ENCODE results near the gene CCDC13. TPM values are rescaled to one million over a fixed set of nuclear protein-coding genes. Genes with fewer than 3 reads are reported as not detected.

The CCDC13 gene
- total RNA-seq (2016; rRNA removed; fragmentation: Illumina TruSeq; extraction: Trizol) (0.22 TPM in 1 of 2 replicates, not detected in the other), polyA plus RNA-seq (2011; rRNA removed) (0.51 and 0.68 TPM in 2 replicates), polyA minus RNA-seq (2011; rRNA and poly(A)+ RNA removed; ENCODE audit: low replicate concordance) (0.30 TPM in 1 of 2 replicates, not detected in the other), Bru-seq, nascent RNA (percentile 62 among the genes with signal in this experiment), BruChase-seq, experiment 1, labeled RNA remaining after a 6-hour chase (percentile 74 among the genes with signal in this experiment), BruChase-seq, experiment 2, labeled RNA remaining after a 2-hour chase (percentile 81 among the genes with signal in this experiment)
- total RNA-seq (2016; cell fraction: cytosol; rRNA removed; fragmentation: Illumina TruSeq; extraction: Trizol; ENCODE audit: low read depth) = not detected in 2 replicates
- total RNA-seq (2016; cell fraction: insoluble cytoplasmic fraction; rRNA removed; fragmentation: Illumina TruSeq; extraction: Trizol) = 0.19 TPM in 1 of 2 replicates, not detected in the other
- 0.31 and 0.34 TPM in 2 replicates for total RNA-seq (2016; cell fraction: membrane; rRNA removed; fragmentation: Illumina TruSeq; extraction: Trizol)
- not detected in 2 replicates for total RNA-seq (2016; cell fraction: nucleus; rRNA removed; fragmentation: Illumina TruSeq; extraction: Trizol)
- 0.09 and 0.26 TPM in 2 replicates for polyA plus RNA-seq (2011; cell fraction: cytosol; rRNA removed)
- polyA plus RNA-seq (2011; cell fraction: nucleus; rRNA removed) = 1.6 and 2.5 TPM in 2 replicates
- polyA plus RNA-seq (2012) = 0.43 and 0.89 TPM in 2 replicates
- 0.42 TPM in 1 of 2 replicates, not detected in the other for polyA plus RNA-seq (2016; cell fraction: cytosol; fragmentation: Illumina TruSeq; extraction: Trizol; ENCODE audit: low read depth)
- polyA plus RNA-seq (2016; cell fraction: insoluble cytoplasmic fraction; fragmentation: Illumina TruSeq; extraction: Trizol; ENCODE audit: low read depth) = 0.41 TPM in 1 of 2 replicates, not detected in the other
- 0.27 and 0.39 TPM in 2 replicates for polyA plus RNA-seq (2016; cell fraction: membrane; fragmentation: Illumina TruSeq; extraction: Trizol; ENCODE audit: low read depth)
- polyA plus RNA-seq (2016; cell fraction: nucleus; fragmentation: Illumina TruSeq; extraction: Trizol; ENCODE audit: insufficient read depth, low read depth) = not detected in 2 replicates
- polyA minus RNA-seq (2011; cell fraction: cytosol; rRNA and poly(A)+ RNA removed) = not detected in 2 replicates
- polyA minus RNA-seq (2011; cell fraction: nucleus; rRNA and poly(A)+ RNA removed) = 1.4 and 2.0 TPM in 2 replicates
- long read RNA-seq, experiment 1 = 0 reads
- long read RNA-seq, experiment 2, partial matches to known transcripts = 1 of 1 reads
- long read RNA-seq, experiment 2, other reads (novel, unspliced or antisense) = 0 of 1 reads

DNA sequence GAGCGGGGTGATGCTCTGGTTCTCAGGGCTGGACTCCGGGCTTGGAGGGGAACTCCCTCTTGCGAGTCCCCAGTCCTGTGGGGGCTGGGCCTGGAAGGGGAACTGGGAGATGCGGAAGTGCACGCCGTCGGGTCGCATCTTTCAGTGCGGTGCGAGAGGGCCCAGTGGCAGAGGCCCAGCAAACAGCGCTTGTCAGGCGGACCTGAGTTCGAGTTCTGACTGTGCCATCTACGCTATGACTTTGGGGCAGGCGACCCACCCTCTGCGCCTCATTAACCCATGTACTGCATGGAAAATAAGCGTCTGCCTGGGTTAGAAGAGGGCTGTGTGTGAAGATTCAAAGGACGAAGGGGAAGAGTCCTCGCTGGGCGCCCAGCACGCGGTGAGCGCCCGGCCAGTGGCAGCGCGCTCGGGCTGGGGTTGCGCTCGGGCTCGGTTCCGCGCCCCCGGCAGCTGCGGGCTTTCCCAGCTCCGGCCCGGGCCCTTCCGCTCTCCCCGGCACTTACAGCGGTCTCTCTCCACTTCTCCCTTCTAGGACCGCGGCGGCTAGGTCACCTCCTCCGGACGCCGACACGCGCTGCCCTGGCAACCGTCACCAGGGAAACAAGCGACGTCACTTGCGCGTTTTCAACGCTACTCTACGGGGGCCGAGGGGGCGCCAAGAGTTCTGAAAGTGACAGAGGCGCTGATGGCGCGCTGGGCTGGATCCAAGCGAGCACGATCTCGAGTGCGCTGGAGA, at the start of gene CCDC13:
Gene CCDC13, minus strand, starts transcription at position 584 of the 739 bp plus-strand sequence. CDS start 14,908 bp downstream, outside the sequence.
- in situ Hi-C loops (cut with HindIII; ENCODE audit: extremely low pct_ligation_motif_present, low pct_unique_long_range_greater_than_20kb) = no loop called here
- intact Hi-C loops (cut with micrococcal nuclease; ENCODE audit: unreplicated experiment) = no loop called here
- ChIA-PET CTCF (ENCODE audit: low intra/inter-chr PET ratio, low total read pairs) (no interaction called here), POLR2A (no interaction called here)
- Histone ChIP-seq H3K27me3 (ENCODE audit: control insufficient read depth in 1 of 2, insufficient read depth in 2 of 2, low read length in 2 of 2) (no peaks in the 10 kb centered on the region), H3K36me3 (replicated peaks in 1 of 2; ENCODE audit: control insufficient read depth in 1 of 2, insufficient read depth in 2 of 2, low read length in 2 of 2) (no peaks in the 10 kb centered on the region), H3K9ac (ENCODE audit: insufficient read depth, low read depth, low read length) (no peak within 1 kb of the TSS), H3K79me2 (ENCODE audit: insufficient read depth, low read length) (no peaks in the 10 kb centered on the region), H3K4me1 (ENCODE audit: insufficient read depth, low read length) (peaks cover 11% of the 10 kb centered on the region; the same call in 1 of the 2 replicates), H3K27ac (ENCODE audit: extremely low read length, insufficient read depth, low read length) (no peak within 1 kb of the TSS), H2AFZ (ENCODE audit: low read length) (no peak within 1 kb of the TSS), H3K9me3 (ENCODE audit: low read length) (no peaks in the 10 kb centered on the region), H4K20me1 (ENCODE audit: insufficient read depth, low read length) (no peaks in the 10 kb centered on the region), H3K4me2 (ENCODE audit: low read depth, low read length) (no peak within 1 kb of the TSS), H3K4me3 (replicated peaks in 1 of 3; ENCODE audit: insufficient read depth in 1 of 3, low read depth in 2 of 3, low read length in 3 of 3) (no peak within 1 kb of the TSS)
- no peak for FAIRE-seq
- 90% methylated on average over 60 of the region's 63 CpGs for WGBS (ENCODE audit: low lambda C conversion rate)
- BruUV-seq (replicated peaks) = no TSS peak
- peak; percentile 63 for ATAC-seq
- DNase-seq (ENCODE audit: low spot score) = no peak
- TF ChIP-seq, protein P1, sequence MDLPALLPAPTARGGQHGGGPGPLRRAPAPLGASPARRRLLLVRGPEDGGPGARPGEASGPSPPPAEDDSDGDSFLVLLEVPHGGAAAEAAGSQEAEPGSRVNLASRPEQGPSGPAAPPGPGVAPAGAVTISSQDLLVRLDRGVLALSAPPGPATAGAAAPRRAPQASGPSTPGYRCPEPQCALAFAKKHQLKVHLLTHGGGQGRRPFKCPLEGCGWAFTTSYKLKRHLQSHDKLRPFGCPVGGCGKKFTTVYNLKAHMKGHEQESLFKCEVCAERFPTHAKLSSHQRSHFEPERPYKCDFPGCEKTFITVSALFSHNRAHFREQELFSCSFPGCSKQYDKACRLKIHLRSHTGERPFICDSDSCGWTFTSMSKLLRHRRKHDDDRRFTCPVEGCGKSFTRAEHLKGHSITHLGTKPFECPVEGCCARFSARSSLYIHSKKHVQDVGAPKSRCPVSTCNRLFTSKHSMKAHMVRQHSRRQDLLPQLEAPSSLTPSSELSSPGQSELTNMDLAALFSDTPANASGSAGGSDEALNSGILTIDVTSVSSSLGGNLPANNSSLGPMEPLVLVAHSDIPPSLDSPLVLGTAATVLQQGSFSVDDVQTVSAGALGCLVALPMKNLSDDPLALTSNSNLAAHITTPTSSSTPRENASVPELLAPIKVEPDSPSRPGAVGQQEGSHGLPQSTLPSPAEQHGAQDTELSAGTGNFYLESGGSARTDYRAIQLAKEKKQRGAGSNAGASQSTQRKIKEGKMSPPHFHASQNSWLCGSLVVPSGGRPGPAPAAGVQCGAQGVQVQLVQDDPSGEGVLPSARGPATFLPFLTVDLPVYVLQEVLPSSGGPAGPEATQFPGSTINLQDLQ (CRISPR knock-in tag; IDR thresholded peaks at IDR 0.05) = no peak
- TF ChIP-seq RFXANK (CRISPR knock-in tag; IDR thresholded peaks at IDR 0.05) (peak; percentile 92; the same call in 1 of the 2 replicates), THAP8 (CRISPR knock-in tag; IDR thresholded peaks at IDR 0.05; ENCODE audit: borderline replicate concordance) (no peak), MXI1 (IDR thresholded peaks at IDR 0.05; ENCODE audit: borderline replicate concordance, low read depth, low read length) (peak; percentile 72; the same call in 1 of the 3 replicates), CHD4 (IDR thresholded peaks at IDR 0.05; ENCODE audit: borderline replicate concordance, low read length) (no peak), TEAD2 (CRISPR knock-in tag; IDR thresholded peaks at IDR 0.05) (no peak), SIN3A (IDR thresholded peaks at IDR 0.05; ENCODE audit: borderline replicate concordance, low read depth, low read length) (0 out of 2 replicates have a peak, but pooled peaks have one; percentile 31), HNRNPLL (IDR thresholded peaks at IDR 0.05; ENCODE audit: low read depth, low read length, poor library complexity, severe bottlenecking) (peak; percentile 43), MAZ (IDR thresholded peaks at IDR 0.05; ENCODE audit: borderline replicate concordance, low read depth, low read length) (no peak), MAZ (CRISPR knock-in tag; IDR thresholded peaks at IDR 0.05; ENCODE audit: low read depth) (no peak)
- TF ChIP-seq, protein P2, sequence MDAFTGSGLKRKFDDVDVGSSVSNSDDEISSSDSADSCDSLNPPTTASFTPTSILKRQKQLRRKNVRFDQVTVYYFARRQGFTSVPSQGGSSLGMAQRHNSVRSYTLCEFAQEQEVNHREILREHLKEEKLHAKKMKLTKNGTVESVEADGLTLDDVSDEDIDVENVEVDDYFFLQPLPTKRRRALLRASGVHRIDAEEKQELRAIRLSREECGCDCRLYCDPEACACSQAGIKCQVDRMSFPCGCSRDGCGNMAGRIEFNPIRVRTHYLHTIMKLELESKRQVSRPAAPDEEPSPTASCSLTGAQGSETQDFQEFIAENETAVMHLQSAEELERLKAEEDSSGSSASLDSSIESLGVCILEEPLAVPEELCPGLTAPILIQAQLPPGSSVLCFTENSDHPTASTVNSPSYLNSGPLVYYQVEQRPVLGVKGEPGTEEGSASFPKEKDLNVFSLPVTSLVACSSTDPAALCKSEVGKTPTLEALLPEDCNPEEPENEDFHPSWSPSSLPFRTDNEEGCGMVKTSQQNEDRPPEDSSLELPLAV (CRISPR knock-in tag; conservative IDR thresholded peaks at IDR 0.05; ENCODE audit: low read depth) = no peak
- TF ChIP-seq, protein P3, sequence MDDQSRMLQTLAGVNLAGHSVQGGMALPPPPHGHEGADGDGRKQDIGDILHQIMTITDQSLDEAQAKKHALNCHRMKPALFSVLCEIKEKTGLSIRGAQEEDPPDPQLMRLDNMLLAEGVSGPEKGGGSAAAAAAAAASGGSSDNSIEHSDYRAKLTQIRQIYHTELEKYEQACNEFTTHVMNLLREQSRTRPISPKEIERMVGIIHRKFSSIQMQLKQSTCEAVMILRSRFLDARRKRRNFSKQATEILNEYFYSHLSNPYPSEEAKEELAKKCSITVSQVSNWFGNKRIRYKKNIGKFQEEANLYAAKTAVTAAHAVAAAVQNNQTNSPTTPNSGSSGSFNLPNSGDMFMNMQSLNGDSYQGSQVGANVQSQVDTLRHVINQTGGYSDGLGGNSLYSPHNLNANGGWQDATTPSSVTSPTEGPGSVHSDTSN (CRISPR knock-in tag; IDR thresholded peaks at IDR 0.05; ENCODE audit: borderline replicate concordance) = no peak

Data from HepG2 (cell line).